Keratinocyte (primary cell): ENCODE results near the gene SPACA7. TPM values are rescaled to one million over a fixed set of nuclear protein-coding genes. Genes with fewer than 3 reads are reported as not detected.

Experiments used
- DNase-seq: peaks from one replicate; pipeline ENCODE4 v3.0.0-alpha.2; 2011; ENCODE audit warnings: low read depth, missing footprints, low spot score
- FAIRE-seq: peaks from 2 replicates; lab custom pipeline; 2011; peaks lifted over from hg19 to GRCh38; lab: Jason Lieb, UNC
- H2AFZ ChIP-seq: 2 replicates; pipeline ENCODE4 v1.6.0; 2012; ENCODE audit warnings: low read length, control low read depth, inconsistent platforms; ENCODE audit not compliant: control insufficient read depth
- H3K27ac ChIP-seq: 2 replicates; pipeline ENCODE4 v1.5.1; 2011; ENCODE audit warnings: low read length; ENCODE audit not compliant: control insufficient read depth, insufficient read depth
- H3K27me3 ChIP-seq: 3 replicates; pipeline ENCODE4 v1.6.0; 2011; ENCODE audit warnings: low read length; ENCODE audit not compliant: control insufficient read depth, insufficient read depth; ENCODE audit errors: extremely low read depth
- H3K36me3 ChIP-seq, 2 experiments: 2 replicates in 1 of 2; 3 replicates in 1 of 2; pipeline ENCODE4 v1.5.1; 2011; ENCODE audit warnings: low read length in 2 of 2, mild to moderate bottlenecking in 1 of 2; ENCODE audit not compliant: control insufficient read depth in 2 of 2, insufficient read depth in 2 of 2; ENCODE audit errors: extremely low read depth in 1 of 2
- H3K4me1 ChIP-seq: 3 replicates; pipeline ENCODE4 v1.5.1; 2011; ENCODE audit warnings: low read length; ENCODE audit not compliant: control insufficient read depth, insufficient read depth; ENCODE audit errors: extremely low read depth
- H3K4me2 ChIP-seq: 3 replicates; pipeline ENCODE4 v1.6.0; 2011; ENCODE audit warnings: low read depth, low read length; ENCODE audit not compliant: control insufficient read depth, insufficient read depth; ENCODE audit errors: extremely low read depth
- H3K4me3 ChIP-seq, 3 experiments: fragments of 200-600 bp in 1 of 3; sonication (generic) in 1 of 3; 2 replicates in 2 of 3; 3 replicates in 1 of 3; pipeline ENCODE4 v1.5.1; 2011 to 2016; ENCODE audit warnings: low read length in 3 of 3, mild to moderate bottlenecking in 3 of 3, control low read depth in 2 of 3, inconsistent platforms in 1 of 3, low read depth in 1 of 3, mixed read lengths in 1 of 3, mixed run types in 1 of 3, moderate library complexity in 1 of 3; ENCODE audit not compliant: control insufficient read depth in 2 of 3, insufficient read depth in 2 of 3; ENCODE audit errors: extremely low read depth in 1 of 3
- H3K79me2 ChIP-seq: 2 replicates; pipeline ENCODE4 v1.6.0; 2012; ENCODE audit warnings: low read length; ENCODE audit not compliant: control insufficient read depth, insufficient read depth
- H3K9ac ChIP-seq: 3 replicates; pipeline ENCODE4 v1.6.0; 2011; ENCODE audit warnings: low read length; ENCODE audit not compliant: control insufficient read depth, insufficient read depth; ENCODE audit errors: extremely low read depth
- H3K9me1 ChIP-seq: 3 replicates; pipeline ENCODE4 v1.6.0; 2011; ENCODE audit warnings: low read length; ENCODE audit not compliant: control insufficient read depth, insufficient read depth; ENCODE audit errors: extremely low read depth
- H3K9me3 ChIP-seq: 2 replicates; pipeline ENCODE4 v1.5.1; 2012; ENCODE audit warnings: low read depth, low read length; ENCODE audit not compliant: control insufficient read depth
- H4K20me1 ChIP-seq: 3 replicates; pipeline ENCODE4 v1.6.0; 2011; ENCODE audit warnings: low read length; ENCODE audit not compliant: control insufficient read depth, insufficient read depth; ENCODE audit errors: extremely low read depth
- EZH2 ChIP-seq: IDR thresholded peaks from one replicate; pipeline ENCODE4 v1.6.1; 2012; ENCODE audit warnings: inconsistent platforms, mild to moderate bottlenecking, low read length, moderate library complexity
- dilution Hi-C: fragments of 300-500 bp; cut with MboI; formaldehyde crosslinking; loops from one replicate; pipeline ENCODE4 v1.7.0; 2020; ENCODE audit warnings: low sequenced_read_pairs; ENCODE audit not compliant: extremely low pct_ligation_motif_present
- polyA plus RNA-seq, 5 experiments: library from polyadenylated mRNA; depleted of rRNA in 3 of 5; stranded (reverse) in 3 of 5; stranded (forward) in 1 of 5; unstranded in 1 of 5; fragments of >200 nt; gene quantifications; 1 replicate in 1 of 5; 2 replicates in 3 of 5; 3 replicates in 1 of 5; pipeline versions ENCODE4 v1.2.1 to v1.2.3, GENCODE V29; 2011 to 2012; ENCODE audit warnings: missing spikeins in 2 of 5, low read depth in 1 of 5, low replicate concordance in 1 of 5
- TF ChIP-seq, protein P1 (sequence below), 3 experiments: IDR thresholded peaks in 1 of 3; conservative IDR thresholded peaks in 1 of 3; optimal IDR thresholded peaks in 1 of 3; 2 replicates in 2 of 3; 3 replicates in 1 of 3; pipeline versions ENCODE3 to v1.5.1; 2011; ENCODE audit warnings: low read length in 3 of 3, mild to moderate bottlenecking in 3 of 3, moderate library complexity in 2 of 3, control low read depth in 1 of 3, inconsistent platforms in 1 of 3; ENCODE audit not compliant: insufficient read depth in 2 of 3; ENCODE audit errors: extremely low read depth in 1 of 3

Gene SPACA7
- polyA plus RNA-seq, 1 donor (not counting 4 experiments of a cell fraction or from before 2014, with no cell fraction given), result not detected

DNA sequence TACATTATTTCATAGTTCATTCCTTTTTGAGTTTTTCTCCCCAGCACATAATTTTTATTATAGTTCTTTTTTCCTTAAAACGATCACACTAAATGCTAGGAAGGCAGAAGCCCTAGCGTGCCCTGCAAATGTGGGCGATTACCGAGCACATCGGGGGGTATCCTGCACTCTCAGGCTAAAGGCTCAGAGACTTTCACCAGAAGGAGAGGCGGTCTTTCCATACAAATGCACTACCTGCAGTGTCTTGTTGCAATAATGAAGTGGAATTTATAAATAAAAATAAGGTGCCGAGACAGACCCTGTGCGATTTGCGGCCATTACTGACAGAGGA lies 29.3 kb upstream of the SPACA7 start:
- TF ChIP-seq EZH2, result no peak
- TF ChIP-seq, protein P1, sequence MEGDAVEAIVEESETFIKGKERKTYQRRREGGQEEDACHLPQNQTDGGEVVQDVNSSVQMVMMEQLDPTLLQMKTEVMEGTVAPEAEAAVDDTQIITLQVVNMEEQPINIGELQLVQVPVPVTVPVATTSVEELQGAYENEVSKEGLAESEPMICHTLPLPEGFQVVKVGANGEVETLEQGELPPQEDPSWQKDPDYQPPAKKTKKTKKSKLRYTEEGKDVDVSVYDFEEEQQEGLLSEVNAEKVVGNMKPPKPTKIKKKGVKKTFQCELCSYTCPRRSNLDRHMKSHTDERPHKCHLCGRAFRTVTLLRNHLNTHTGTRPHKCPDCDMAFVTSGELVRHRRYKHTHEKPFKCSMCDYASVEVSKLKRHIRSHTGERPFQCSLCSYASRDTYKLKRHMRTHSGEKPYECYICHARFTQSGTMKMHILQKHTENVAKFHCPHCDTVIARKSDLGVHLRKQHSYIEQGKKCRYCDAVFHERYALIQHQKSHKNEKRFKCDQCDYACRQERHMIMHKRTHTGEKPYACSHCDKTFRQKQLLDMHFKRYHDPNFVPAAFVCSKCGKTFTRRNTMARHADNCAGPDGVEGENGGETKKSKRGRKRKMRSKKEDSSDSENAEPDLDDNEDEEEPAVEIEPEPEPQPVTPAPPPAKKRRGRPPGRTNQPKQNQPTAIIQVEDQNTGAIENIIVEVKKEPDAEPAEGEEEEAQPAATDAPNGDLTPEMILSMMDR (optimal IDR thresholded peaks at IDR 0.05 in 1 of 3, IDR thresholded peaks at IDR 0.05 in 1 of 3, conservative IDR thresholded peaks at IDR 0.05 in 1 of 3; ENCODE audit: extremely low read depth in 1 of 3, insufficient read depth in 2 of 3, low read length in 3 of 3), result no peak

DNA sequence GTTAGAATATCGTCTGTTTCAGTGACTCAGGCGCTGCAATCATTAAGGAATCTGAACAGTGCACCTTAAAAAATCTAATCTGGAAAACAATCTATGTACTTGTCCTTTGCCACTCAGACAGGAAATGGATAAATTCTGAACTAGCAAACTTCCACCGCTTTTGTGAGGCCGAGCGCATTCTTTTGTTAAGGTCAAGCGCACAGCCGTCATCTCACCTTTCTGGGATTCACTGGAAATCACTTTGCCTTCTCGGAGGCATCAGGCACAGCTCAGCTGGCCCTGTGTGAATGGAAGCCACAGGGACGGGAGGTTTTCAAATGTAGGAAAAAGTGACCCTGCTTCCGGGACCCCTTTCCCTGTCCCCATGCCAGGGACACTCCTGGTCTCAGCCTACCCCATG lies 28.2 kb upstream of the SPACA7 start:
- no peak overlapping the region for H3K27ac ChIP-seq
- FAIRE-seq, result no peak
- no peaks in the 10 kb centered on the region for H3K4me1 ChIP-seq
- no peak overlapping the region for H3K4me2 ChIP-seq
- H3K36me3 ChIP-seq, result no peaks in the 10 kb centered on the region
- H4K20me1 ChIP-seq, result no peaks in the 10 kb centered on the region
- peaks cover 7% of the 10 kb centered on the region for H3K9me3 ChIP-seq
- no peak overlapping the region for H2AFZ ChIP-seq
- no peak overlapping the region for H3K4me3 ChIP-seq
- TF ChIP-seq, protein P1 (optimal IDR thresholded peaks at IDR 0.05 in 1 of 3, IDR thresholded peaks at IDR 0.05 in 1 of 3, conservative IDR thresholded peaks at IDR 0.05 in 1 of 3; ENCODE audit: extremely low read depth in 1 of 3, insufficient read depth in 2 of 3, low read length in 3 of 3), result no peak
- no peak for TF ChIP-seq EZH2
- H3K9ac ChIP-seq, result no peak overlapping the region
- DNase-seq, result no peak
- no peaks in the 10 kb centered on the region for H3K9me1 ChIP-seq
- H3K79me2 ChIP-seq, result no peaks in the 10 kb centered on the region
- dilution Hi-C loops, result no loop called here
- H3K27me3 ChIP-seq, result no peaks in the 10 kb centered on the region

More for the DNA sequence above, 29.3 kb upstream of the SPACA7 start:
- Histone ChIP-seq H4K20me1 (no peaks in the 10 kb centered on the region), H3K4me2 (no peak overlapping the region), H3K79me2 (no peaks in the 10 kb centered on the region), H2AFZ (no peak overlapping the region), H3K9me1 (no peaks in the 10 kb centered on the region), H3K4me3 (no peak overlapping the region), H3K27ac (no peak overlapping the region), H3K9ac (no peak overlapping the region), H3K9me3 (peaks cover 7% of the 10 kb centered on the region), H3K27me3 (no peaks in the 10 kb centered on the region), H3K4me1 (no peaks in the 10 kb centered on the region), H3K36me3 (no peaks in the 10 kb centered on the region)
- DNase-seq (no peak), FAIRE-seq (no peak)
- dilution Hi-C loops, result no loop called here
